Right lobe of liver (tissue), 4 donors: ENCODE data around the gene IL22.

Source experiments
- POLR2A ChIP-seq: fragments of 450-650 bp; IDR thresholded peaks from one replicate; pipeline ENCODE4 v1.6.1; 2017; ENCODE audit warnings: antibody characterized with exemption, mild to moderate bottlenecking
- TF ChIP-seq, protein P1 (sequence below), 4 donors: fragments of 200-600 bp in 3 of 4; fragments of 450-650 bp in 1 of 4; IDR thresholded peaks; one replicate each; pipeline versions ENCODE4 v1.5.1 to v1.8.0; 2016 to 2022; ENCODE audit warnings: antibody characterized with exemption in 4 of 4, mild to moderate bottlenecking in 2 of 4
- donor health status: DM: no; HTN: no; CAD: no.
- donor health status: DM: no; HTN: no; CAD: no.
- donor health status: DM: no; HTN: yes; CAD: no.

GRCh38 chr12:68261896-68262295, 8.5 kb upstream of the IL22 start:
- TF ChIP-seq, protein P1, sequence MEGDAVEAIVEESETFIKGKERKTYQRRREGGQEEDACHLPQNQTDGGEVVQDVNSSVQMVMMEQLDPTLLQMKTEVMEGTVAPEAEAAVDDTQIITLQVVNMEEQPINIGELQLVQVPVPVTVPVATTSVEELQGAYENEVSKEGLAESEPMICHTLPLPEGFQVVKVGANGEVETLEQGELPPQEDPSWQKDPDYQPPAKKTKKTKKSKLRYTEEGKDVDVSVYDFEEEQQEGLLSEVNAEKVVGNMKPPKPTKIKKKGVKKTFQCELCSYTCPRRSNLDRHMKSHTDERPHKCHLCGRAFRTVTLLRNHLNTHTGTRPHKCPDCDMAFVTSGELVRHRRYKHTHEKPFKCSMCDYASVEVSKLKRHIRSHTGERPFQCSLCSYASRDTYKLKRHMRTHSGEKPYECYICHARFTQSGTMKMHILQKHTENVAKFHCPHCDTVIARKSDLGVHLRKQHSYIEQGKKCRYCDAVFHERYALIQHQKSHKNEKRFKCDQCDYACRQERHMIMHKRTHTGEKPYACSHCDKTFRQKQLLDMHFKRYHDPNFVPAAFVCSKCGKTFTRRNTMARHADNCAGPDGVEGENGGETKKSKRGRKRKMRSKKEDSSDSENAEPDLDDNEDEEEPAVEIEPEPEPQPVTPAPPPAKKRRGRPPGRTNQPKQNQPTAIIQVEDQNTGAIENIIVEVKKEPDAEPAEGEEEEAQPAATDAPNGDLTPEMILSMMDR (IDR thresholded peaks at IDR 0.05) = no peak
- no peak for TF ChIP-seq POLR2A
